Measurements from ENCODE around the gene PIP5K1C. TPM values are rescaled to one million over a fixed set of nuclear protein-coding genes. Genes with fewer than 3 reads are reported as not detected.
A peak's percentile ranks its signal among the peaks of the same experiment; 100 is the strongest.

PIP5K1C gene
- total and polyA plus RNA-seq, 5 donors = 31.4 to 48.3 (median 39.7) TPM

GRCh38 chr19:3698974-3699740 lies 1.1 kb downstream of the PIP5K1C start:
- intact Hi-C loops (cut with DNase I) = no loop called here
- peaks cover 6% of the 10 kb centered on the region for H3K4me1 ChIP-seq (ENCODE audit: control insufficient read depth, insufficient read depth, low read length)
- H3K9me3 ChIP-seq (ENCODE audit: control insufficient read depth, low read length) = no peaks in the 10 kb centered on the region
- H3K4me3 ChIP-seq (ENCODE audit: low read length) = peak overlapping the region; percentile 94
- ATAC-seq (peak; percentile 57 to 68), DNase-seq (peak; percentile 65 to 85 (median 82))
- no peaks in the 10 kb centered on the region for H3K27me3 ChIP-seq (ENCODE audit: control insufficient read depth, insufficient read depth)
- H3K27ac ChIP-seq (ENCODE audit: low read length) = peak overlapping the region; percentile 57
- 4% methylated on average over 34 of the region's 34 CpGs for WGBS

GRCh38 chr19:3698386-3698950 lies 1.8 kb downstream of the PIP5K1C start:
- DNase-seq = no peak
- intact Hi-C loops (cut with DNase I) = no loop called here
- Histone ChIP-seq H3K27me3 (ENCODE audit: control insufficient read depth, insufficient read depth) (no peaks in the 10 kb centered on the region), H3K9me3 (ENCODE audit: control insufficient read depth, low read length) (no peaks in the 10 kb centered on the region), H3K4me1 (ENCODE audit: control insufficient read depth, insufficient read depth, low read length) (peaks cover 6% of the 10 kb centered on the region), H3K27ac (ENCODE audit: low read length) (no peak overlapping the region), H3K4me3 (ENCODE audit: low read length) (peak overlapping the region; percentile 94)
- no peak for ATAC-seq
- WGBS = 40% methylated on average over 12 of the region's 12 CpGs

GRCh38 chr19:3697671-3698385 lies 2.4 kb downstream of the PIP5K1C start:
- Histone ChIP-seq H3K27ac (ENCODE audit: low read length) (no peak overlapping the region), H3K4me3 (ENCODE audit: low read length) (no peak overlapping the region), H3K4me1 (ENCODE audit: control insufficient read depth, insufficient read depth, low read length) (peaks cover 6% of the 10 kb centered on the region), H3K27me3 (ENCODE audit: control insufficient read depth, insufficient read depth) (no peaks in the 10 kb centered on the region), H3K9me3 (ENCODE audit: control insufficient read depth, low read length) (no peaks in the 10 kb centered on the region)
- peak in 1 of 3 donors; percentile 59 for DNase-seq
- intact Hi-C loops (cut with DNase I) = no loop called here
- ATAC-seq = no peak
- 80% methylated on average over 43 of the region's 43 CpGs for WGBS

- H3K27ac ChIP-seq (ENCODE audit: low read length) = no peak overlapping the region
- 90% methylated on average over 30 of the region's 30 CpGs for WGBS
- intact Hi-C loops (cut with DNase I) = no loop called here
- H3K4me1 ChIP-seq (ENCODE audit: control insufficient read depth, insufficient read depth, low read length) = peaks cover 6% of the 10 kb centered on the region
- no peak for ATAC-seq
- DNase-seq = peak in 1 of 3 donors; percentile 65
- no peak overlapping the region for H3K4me3 ChIP-seq (ENCODE audit: low read length)
- no peaks in the 10 kb centered on the region for H3K27me3 ChIP-seq (ENCODE audit: control insufficient read depth, insufficient read depth)
- H3K9me3 ChIP-seq (ENCODE audit: control insufficient read depth, low read length) = no peaks in the 10 kb centered on the region
Measured at GRCh38 chr19:3697094-3697493, 3.2 kb downstream of the PIP5K1C start.

DNA sequence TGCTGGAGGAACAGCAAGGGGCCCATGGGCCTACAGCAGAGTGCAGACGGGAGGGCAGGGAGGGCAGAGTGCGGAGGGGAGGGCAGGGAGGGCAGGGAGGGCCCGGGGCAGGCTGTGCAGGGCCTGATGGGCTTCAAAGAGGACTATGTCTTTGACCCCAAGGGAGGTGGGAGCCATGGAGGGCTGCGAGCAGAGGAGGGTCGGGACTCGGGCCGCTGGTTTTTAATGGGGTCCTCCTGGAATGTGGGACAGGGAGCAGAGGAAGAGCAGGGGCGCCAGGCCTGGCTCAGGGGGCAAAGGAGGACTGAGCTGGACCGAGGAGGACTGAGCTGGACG lies 3.6 kb downstream of the PIP5K1C start:
- WGBS = 88% methylated on average over 10 of the region's 10 CpGs

GRCh38 chr19:3695986-3696659 lies 4.1 kb downstream of the PIP5K1C start:
- no peak for ATAC-seq

More for the DNA sequence above, 3.6 kb downstream of the PIP5K1C start:
- H3K4me3 ChIP-seq (ENCODE audit: low read length) = no peak overlapping the region
- peak in 1 of 3 donors; percentile 53 for DNase-seq
- H3K27ac ChIP-seq (ENCODE audit: low read length) = no peak overlapping the region
- H3K27me3 ChIP-seq (ENCODE audit: control insufficient read depth, insufficient read depth) = no peaks in the 10 kb centered on the region
- peaks cover 6% of the 10 kb centered on the region for H3K4me1 ChIP-seq (ENCODE audit: control insufficient read depth, insufficient read depth, low read length)
- no peak for ATAC-seq
- intact Hi-C loops (cut with DNase I) = no loop called here
- no peaks in the 10 kb centered on the region for H3K9me3 ChIP-seq (ENCODE audit: control insufficient read depth, low read length)

DNA sequence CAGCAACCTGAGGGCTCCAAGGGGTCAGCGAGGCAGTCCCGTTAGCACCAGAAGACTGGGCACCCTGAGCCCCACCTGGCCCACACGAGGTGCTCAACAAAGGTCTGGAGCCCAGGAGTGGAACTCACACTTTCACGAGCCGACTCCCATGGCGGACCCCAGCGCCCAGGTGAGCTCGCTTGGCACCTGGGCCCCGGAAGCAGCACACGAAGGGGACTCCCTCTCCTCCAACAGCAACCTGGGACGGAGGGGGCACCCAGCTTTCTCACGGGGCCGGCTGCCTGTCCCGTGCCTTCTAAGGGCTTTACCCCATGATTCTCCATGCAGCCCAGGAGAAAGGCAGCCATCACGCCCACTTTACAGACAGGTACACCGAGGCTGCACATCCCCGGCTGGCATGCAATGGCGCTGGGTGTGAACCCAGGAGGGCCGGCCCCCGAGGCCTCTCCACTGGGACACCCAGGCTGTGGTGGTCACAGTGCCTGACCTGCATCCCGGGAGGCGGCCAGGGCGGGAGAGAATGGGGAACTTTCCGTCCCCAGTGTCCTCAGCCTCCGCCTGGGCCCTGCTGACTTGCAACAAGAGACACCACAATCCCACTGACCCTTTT lies 5.0 kb downstream of the PIP5K1C start:
- H3K4me1 ChIP-seq (ENCODE audit: control insufficient read depth, insufficient read depth, low read length) = peaks cover 6% of the 10 kb centered on the region
- no peak overlapping the region for H3K4me3 ChIP-seq (ENCODE audit: low read length)
- intact Hi-C loops (cut with DNase I) = no loop called here
- WGBS = 96% methylated on average over 25 of the region's 25 CpGs
- no peak overlapping the region for H3K27ac ChIP-seq (ENCODE audit: low read length)
- H3K27me3 ChIP-seq (ENCODE audit: control insufficient read depth, insufficient read depth) = no peaks in the 10 kb centered on the region
- no peaks in the 10 kb centered on the region for H3K9me3 ChIP-seq (ENCODE audit: control insufficient read depth, low read length)
- ATAC-seq (no peak), DNase-seq (peak in 1 of 3 donors; percentile 57)

More at GRCh38 chr19:3695986-3696659, 4.1 kb downstream of the PIP5K1C start:
- H3K4me3 ChIP-seq (ENCODE audit: low read length) = no peak overlapping the region
- no peaks in the 10 kb centered on the region for H3K27me3 ChIP-seq (ENCODE audit: control insufficient read depth, insufficient read depth)
- intact Hi-C loops (cut with DNase I) = no loop called here
- 89% methylated on average over 23 of the region's 23 CpGs for WGBS
- no peak overlapping the region for H3K27ac ChIP-seq (ENCODE audit: low read length)
- DNase-seq = no peak
- no peaks in the 10 kb centered on the region for H3K9me3 ChIP-seq (ENCODE audit: control insufficient read depth, low read length)
- H3K4me1 ChIP-seq (ENCODE audit: control insufficient read depth, insufficient read depth, low read length) = peaks cover 6% of the 10 kb centered on the region

DNA sequence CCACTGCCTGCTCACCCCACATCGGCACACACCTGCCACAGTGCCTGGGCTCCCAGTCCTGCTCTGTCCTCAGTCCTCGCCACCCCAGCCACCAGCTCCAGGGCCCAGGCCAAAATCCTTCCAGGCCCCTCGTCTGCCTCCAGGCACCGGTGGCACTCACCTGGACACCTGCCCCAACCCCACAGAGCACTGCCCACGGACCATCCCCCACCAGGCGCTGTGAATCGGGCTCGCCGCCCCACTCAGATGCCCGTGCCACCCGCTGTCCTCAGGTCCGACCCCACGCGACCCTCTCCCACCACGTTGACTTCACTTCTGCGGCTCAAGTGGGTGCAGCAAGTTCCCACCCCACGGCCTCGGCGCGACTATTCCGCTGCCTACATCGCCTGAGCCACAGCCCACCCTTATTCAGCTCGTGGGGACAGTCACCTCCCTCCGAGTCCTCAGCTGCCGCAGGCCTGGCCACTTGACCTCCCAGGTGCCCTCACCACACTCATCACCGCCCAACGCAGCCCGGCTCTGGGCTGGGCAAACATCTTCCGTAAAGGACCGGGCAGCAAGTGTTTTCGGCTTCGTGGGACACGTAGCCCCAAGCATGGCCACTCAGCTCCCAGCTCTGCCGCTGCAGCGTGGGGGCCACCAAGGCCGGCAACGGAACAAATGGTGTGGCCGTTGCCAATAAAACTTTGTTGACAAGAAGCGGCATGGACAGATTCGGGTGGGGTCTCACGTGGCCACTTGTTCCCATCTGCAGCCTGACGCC lies 5.7 kb downstream of the PIP5K1C start:
- Histone ChIP-seq H3K27ac (ENCODE audit: low read length) (no peak overlapping the region), H3K4me1 (ENCODE audit: control insufficient read depth, insufficient read depth, low read length) (peaks cover 6% of the 10 kb centered on the region), H3K9me3 (ENCODE audit: control insufficient read depth, low read length) (no peaks in the 10 kb centered on the region), H3K4me3 (ENCODE audit: low read length) (no peak overlapping the region), H3K27me3 (ENCODE audit: control insufficient read depth, insufficient read depth) (no peaks in the 10 kb centered on the region)
- DNase-seq (peak in 2 of 3 donors; percentile 35 to 52), ATAC-seq (no peak)
- intact Hi-C loops (cut with DNase I) = no loop called here
- whole genome bisulfite sequencing = 89% methylated on average over 42 of the region's 42 CpGs

GRCh38 chr19:3693025-3693925 lies 7.0 kb downstream of the PIP5K1C start:
- Histone ChIP-seq H3K4me3 (ENCODE audit: low read length) (no peak overlapping the region), H3K27me3 (ENCODE audit: control insufficient read depth, insufficient read depth) (no peaks in the 10 kb centered on the region), H3K4me1 (ENCODE audit: control insufficient read depth, insufficient read depth, low read length) (peaks cover 3% of the 10 kb centered on the region), H3K27ac (ENCODE audit: low read length) (no peak overlapping the region), H3K9me3 (ENCODE audit: control insufficient read depth, low read length) (no peaks in the 10 kb centered on the region)
- DNase-seq = peak in 1 of 3 donors; percentile 59
- WGBS = 80% methylated on average over 34 of the region's 34 CpGs
- intact Hi-C loops (cut with DNase I) = no loop called here
- peak; percentile 15 to 66 for ATAC-seq
